Fibroblast of skin of scalp (primary cell): ENCODE results near the gene RBM5.

ENCODE experiments used
- DNase-seq: peaks from one replicate; pipeline ENCODE4 v3.0.0-alpha.2; 2013

Gene RBM5

DNA sequence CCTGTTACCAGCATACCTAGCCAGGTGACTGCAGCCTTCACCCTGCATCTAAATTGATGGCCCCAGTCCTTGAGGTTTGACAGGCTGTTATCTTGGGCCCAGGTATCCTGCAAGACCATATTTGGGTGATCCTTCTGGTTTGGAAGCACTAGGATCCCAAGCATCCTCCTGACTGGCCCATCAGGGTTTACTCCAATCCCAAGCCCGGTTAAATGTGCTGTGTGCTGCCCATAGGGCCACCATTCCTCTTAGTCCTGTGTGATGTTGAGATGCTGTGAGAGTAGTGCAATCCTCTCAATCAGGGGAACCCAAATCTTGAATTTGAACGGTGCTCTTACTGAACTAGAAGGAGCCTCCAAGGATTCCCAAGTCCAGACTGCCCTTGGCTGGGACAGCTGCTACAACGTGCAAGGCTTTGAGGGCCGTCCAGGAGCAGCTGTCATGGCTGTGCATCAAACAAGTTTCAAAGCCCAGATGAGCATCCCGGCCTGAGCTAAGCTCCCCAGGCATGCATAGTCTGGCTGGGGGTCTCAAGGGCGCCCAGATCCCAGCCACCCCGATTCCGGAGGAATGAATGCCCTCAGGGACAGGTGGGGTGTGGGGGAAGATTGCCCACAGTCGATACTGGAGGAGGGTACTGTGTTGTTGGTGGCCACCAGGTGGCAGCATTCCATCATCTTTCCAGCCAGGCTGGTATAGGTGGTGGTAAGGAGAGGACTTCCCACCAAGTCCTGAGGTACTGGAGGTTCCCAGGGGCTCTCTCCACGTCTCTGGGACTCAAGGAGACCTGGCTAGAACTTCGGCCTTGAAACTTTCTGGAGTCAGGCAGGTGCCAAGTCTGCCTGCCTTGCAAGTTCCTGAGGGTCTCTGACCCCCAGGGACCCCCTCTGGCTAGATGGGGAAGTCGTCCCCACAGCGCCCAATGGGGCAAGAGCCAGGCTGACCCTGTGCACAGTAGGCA, 32.6 kb downstream of the RBM5 start:
- DNase-seq, result peak; percentile 75

DNA sequence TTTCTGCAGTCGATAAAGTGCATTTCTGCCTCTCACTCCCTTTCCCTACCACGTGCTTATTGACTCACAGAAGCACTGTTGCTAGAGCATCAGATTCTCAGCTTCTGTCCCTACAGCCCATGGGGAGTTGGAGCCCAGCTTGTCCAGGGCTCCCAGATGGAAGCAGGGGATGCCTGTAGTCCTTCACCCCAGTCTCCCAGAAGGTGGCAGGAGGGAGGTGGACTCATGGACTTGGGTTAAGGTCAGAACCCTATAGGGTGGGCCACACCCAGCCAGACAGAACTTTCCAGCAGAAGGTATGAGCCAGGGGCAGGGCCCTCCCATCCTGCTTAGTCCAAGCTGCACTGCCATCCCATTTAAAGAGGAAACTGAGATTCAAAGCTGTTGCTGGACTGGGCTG, 33.4 kb downstream of the RBM5 start:
- no peak for DNase-seq

GRCh38 chr3:50122661-50123391, 34.1 kb downstream of the RBM5 start:
- no peak for DNase-seq

DNA sequence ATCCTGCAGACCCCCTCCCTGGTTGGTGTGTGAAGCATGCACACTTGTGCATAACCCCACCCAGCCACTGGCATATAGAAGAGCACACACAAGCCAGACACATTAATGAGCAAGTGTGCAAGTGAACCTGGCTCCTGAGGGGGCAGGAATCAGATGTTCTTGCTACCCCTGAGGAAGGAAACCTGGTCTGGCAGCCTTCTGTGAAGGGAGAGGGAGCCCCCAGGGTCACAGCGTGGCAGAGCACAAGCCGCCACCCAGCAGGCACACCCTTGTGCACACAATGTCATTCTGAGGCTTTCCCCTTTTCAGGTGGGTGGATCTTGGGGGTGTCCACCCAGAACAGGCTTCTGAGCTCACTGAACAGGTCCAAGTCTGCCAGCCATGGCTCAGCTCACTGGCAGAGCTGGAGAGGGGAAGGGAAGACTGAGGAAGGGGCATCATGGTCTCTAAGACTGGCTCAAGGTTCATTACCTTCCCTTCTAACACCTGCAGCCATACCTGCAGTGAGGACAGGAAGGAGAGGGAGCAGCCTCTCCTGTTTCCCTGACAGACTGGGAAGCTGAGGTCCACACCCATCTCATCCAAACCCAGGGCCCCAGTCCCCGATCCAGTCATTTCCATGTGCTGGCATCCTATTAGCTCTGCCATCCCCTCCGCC, 34.8 kb downstream of the RBM5 start:
- DNase-seq, result no peak

DNA sequence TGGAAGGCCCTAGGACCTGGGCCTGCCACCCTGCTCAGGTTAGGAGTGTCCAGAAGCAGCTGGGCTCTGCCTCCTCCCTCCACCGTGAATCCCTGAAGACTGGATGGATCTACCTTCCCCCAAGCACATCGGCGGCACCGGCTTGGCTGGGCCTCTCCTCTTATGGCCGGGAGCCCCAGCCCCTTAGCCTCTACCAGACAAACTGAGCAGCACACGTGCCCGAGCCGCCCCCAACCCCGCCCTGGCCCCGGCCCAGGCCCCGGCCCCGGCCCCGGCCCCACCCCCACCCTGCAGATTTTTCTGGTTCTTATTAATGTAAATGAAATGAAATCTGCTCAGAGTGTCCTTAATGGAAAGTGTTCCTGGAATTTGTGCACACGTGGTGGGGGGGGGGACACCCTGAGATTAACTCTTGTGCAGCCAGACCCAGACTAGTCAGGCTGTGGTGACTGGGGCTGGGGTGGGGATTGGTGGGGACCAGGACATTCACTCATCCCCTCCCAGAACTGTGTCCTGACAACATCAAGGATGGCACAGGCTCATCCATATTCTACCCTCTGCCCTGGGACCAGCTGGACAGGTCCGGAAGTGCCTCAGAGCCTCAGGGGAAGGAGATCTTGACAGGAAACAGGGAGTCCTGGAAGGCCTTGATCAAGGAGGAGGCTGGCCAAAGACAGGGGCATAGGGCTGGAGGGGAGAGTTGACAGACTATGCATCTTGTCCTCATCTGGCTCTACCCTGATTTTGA, 35.5 kb downstream of the RBM5 start:
- DNase-seq, result peak; percentile 35

DNA sequence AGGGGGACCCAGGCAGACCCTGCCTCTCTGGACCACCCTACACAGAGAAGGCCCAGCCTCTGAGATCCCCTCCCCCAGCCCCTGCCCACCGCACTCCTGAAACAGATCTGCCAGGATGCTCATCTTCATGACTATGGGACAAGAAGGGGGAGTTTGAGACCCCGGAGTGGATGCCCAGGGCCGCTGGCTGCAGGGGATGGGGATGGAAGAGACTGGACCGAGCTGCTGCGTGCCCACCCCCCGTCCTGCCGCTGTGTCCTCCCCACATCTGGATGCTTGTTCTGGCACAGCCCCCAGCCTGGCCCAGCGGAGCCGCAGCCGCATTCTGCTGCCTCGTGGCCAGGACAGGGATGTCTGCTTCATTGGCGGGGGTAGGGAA, 36.1 kb downstream of the RBM5 start:
- DNase-seq, result peak; percentile 31

DNA sequence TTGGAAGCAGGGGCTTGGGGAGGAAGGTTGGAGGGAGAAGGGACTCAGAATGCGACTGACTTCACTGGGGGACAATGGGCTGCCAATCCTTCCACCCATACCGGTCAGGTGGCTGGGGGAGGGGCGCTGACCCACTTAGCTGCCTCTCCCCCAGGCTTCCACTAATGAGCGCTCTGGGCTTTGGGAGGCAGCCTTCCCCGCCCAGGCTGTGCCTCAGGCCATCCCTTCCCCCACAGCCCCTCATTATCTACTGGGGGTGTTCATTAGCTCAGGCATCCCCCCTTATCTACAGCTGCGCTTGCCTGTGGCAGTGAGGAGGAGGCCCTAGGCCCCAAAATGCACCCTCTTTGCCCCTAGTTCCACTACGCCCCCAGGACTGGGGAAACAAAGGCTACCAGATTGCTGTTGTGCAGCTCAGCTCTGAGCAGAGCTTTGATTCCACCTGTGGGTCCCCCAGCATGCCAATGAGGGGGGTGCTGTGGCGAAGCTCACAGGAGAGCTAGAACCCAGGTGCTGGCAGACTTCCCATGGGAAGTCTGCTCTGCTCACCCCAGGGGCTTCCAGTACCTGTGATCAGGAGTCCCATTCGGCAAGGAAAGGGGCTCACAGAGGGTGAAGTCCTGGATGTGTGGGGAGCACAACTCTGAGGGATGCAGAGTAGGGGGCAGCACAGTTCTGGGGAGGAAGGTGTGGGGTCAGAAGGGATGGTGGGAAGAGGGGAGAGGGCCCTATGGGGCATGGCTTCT, 37.0 kb downstream of the RBM5 start:
- DNase-seq, result no peak

DNA sequence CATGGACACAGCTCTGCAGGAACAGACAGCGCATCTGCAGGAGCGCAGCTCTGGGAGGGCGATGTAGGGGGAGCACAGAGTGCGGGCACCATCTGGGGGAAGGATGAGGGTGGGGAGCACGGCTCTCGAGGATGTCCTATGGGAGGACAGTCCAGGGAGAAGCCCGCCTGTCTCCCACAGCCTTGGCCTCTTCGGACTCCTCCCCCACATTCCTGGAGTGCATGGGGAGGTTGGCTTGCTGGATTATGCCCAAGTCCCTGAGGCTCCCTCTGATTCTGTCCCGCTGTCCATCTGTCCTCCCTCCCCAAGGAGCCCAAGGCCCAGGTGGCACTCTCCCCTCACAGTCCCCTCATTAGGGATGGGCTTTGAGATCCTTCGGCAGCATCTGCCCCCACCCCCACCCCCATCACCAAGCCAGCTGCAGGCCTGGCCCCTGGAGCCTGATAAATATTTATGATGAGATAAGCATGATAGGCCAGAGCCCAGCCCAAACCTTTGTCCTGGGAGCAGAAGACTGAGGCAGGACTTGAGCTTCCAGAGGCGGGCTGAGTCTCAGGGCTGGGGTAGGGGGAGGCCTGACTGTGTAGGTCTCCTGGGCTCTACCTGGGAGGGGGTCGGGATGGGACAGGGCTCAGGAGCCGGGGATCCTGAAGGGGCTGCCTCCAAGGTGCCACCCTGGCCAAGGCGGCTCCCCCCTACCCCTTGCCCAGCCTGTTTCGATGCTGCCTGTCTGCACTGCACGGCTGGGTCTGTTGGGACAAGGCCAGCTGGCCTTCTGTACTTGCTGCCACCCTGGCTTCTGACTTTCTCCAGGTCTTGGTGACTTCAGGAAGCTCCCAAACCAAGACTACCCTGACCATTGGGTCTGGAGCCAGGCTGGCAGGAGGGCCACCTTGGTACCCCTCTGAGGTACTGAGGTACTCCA, 37.8 kb downstream of the RBM5 start:
- peak; percentile 73 for DNase-seq

- peak; percentile 49 for DNase-seq
Measured at GRCh38 chr3:50127251-50127691, 38.6 kb downstream of the RBM5 start.

- DNase-seq, result no peak
Measured at GRCh38 chr3:50128001-50128400, 39.3 kb downstream of the RBM5 start.

DNA sequence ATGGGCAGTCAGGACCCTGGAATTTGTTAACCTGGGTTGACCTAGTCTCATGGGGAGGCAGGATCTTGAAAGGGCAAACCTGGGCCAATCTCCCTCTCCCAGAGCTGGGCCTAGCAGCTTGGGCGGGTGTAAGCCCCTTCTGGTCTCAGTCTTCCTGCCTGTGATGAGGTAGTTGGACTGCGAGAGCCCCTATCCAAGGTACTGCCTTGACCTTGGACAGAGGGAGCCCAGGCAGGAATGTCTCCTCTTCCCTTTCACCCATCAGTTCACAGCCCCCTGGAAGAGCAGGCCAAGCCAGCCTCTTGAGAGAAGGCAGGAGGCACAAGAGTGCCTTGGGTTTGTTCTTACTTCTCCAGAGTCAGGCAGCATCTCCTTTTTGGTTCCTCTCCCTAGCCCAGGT, 41.7 kb downstream of the RBM5 start:
- DNase-seq, result no peak

- no peak for DNase-seq
Measured at GRCh38 chr3:50132421-50133282, 43.9 kb downstream of the RBM5 start.

GRCh38 chr3:50133283-50133615, 44.5 kb downstream of the RBM5 start:
- no peak for DNase-seq

- DNase-seq, result no peak
Measured at GRCh38 chr3:50134367-50134766, 45.6 kb downstream of the RBM5 start.

GRCh38 chr3:50135964-50136363, 47.2 kb downstream of the RBM5 start:
- DNase-seq, result no peak

- DNase-seq, result no peak
Measured at GRCh38 chr3:50136714-50137405, 48.1 kb downstream of the RBM5 start.

DNA sequence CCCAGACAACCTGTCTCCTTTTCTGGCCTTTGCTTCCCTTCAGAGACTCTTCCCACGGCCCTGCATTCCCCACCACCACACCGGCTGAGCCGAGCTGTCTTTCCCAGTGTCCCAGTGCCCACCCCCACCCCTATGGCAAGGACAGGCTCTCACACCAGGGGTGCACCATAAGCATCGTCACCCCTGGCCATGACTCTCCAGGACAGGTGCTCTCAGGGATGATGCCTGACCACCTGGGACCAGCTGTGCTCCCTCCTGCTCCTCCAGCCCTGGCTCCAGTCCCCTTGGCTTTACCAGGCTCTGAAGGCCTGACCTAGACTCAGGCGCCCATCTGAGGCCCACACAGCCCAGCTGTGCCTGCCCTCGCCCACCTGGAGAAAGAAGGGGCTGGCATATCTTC, 48.8 kb downstream of the RBM5 start:
- DNase-seq, result no peak

- peak; percentile 48 for DNase-seq
Measured at GRCh38 chr3:50138266-50139200, 49.8 kb downstream of the RBM5 start.
